ENCODE measurements around the gene ARMC10.
A peak's percentile ranks its signal among the peaks of the same experiment; 100 is the strongest.
"Not testable (repeated sequence)": the region's sequence is repeated elsewhere in the genome, so short reads cannot be mapped to it uniquely, and the experiment has no call there.

Gene ARMC10

GRCh38 chr7:103074519-103075336 is at the start of gene ARMC10, which contains the start of gene FBXL13:
Gene ARMC10, plus strand, starts transcription at chr7:103075140. Its CDS starts 133 bp downstream, at chr7:103075273.
Gene FBXL13, minus strand, starts transcription at chr7:103074796.
- DNase-seq (ENCODE audit: low read depth in 2 of 2) = peak; percentile 76 to 77

DNA sequence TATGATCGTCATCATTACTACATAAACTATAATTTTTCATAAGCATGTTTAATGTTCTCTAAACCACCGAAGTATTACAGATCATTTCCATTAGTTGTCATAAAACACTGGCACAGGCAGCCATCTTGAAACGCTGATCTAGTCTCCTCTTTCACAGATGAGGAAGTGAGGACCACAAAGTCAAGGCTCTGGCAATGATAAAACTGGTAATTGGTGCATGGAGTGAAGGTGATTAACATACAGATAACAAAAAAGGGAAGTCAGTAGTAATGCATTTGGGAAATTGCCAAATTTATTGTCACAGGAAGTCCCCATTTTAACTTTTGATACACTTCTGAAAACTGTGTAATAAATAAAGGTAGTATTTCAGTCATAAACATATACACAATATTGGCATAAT is 49.6 kb upstream of the ARMC10 start:
- no peak for DNase-seq (ENCODE audit: low read depth in 2 of 2)

- DNase-seq (ENCODE audit: low read depth in 2 of 2) = no peak
Measured at GRCh38 chr7:103031024-103031423, 43.9 kb upstream of the ARMC10 start.

DNA sequence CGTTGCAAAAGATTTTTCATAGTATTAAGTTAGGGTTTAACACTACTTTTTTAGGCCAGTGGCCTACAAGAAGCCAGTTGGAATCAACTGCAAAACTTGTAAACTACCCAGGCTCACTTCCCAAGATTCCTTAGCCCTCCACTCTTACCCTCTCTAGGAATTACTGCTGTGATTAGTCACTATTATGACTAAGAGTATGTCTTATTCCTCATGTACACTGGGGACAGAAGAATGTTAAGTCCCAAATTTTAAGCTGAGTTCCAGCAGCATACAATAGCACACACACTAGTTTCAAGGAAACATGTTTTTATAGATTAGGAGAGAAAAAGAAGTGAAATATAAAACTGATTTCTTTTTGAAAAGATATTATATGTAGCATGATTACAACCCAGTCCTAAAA is 43.2 kb upstream of the ARMC10 start:
- DNase-seq (ENCODE audit: low read depth in 2 of 2) = no peak

DNA sequence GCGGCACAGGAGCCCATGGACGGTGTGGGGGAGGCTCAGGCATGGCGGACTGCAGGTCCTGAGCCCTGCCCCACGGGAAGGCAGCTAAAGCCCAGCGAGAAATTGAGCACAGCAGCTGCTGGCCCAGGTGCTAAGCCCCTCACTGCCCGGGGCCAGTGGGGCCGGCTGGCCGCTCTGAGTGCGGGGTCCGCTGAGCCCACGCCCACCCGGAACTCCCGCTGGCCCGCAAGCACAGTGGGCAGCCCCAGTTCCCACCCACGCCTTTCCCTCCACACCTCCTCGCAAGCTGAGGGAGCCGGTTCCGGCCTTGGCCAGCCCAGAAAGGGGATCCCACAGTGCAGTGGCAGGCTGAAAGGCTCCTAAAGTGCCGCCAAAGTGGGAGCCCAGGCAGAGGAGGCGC is 40.6 kb upstream of the ARMC10 start:
- not testable (repeated sequence) for DNase-seq (ENCODE audit: low read depth in 2 of 2)

- no peak for DNase-seq (ENCODE audit: low read depth in 2 of 2)
Measured at GRCh38 chr7:103037476-103037822, 37.5 kb upstream of the ARMC10 start.

- DNase-seq (ENCODE audit: low read depth in 2 of 2) = not testable (repeated sequence)
Measured at GRCh38 chr7:103037823-103038739, 36.9 kb upstream of the ARMC10 start.

DNA sequence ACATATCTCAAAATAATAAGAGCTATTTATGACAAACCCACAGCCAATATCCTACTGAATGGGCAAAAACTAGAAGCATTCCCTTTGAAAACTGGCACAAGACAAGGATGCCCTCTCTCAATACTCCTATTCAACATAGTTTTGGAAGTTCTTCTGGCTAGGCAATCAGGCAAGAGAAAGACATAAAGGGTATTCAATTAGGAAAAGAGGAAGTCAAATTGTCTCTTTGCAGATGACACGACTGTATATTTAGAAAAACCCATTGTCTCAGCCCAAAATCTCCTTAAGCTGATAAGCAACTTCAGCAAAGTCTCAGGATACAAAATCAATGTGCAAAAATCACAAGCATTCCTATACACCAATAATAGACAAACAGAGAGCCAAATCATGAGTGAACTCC is 33.1 kb upstream of the ARMC10 start:
- DNase-seq (ENCODE audit: low read depth in 2 of 2) = not testable (repeated sequence)

DNA sequence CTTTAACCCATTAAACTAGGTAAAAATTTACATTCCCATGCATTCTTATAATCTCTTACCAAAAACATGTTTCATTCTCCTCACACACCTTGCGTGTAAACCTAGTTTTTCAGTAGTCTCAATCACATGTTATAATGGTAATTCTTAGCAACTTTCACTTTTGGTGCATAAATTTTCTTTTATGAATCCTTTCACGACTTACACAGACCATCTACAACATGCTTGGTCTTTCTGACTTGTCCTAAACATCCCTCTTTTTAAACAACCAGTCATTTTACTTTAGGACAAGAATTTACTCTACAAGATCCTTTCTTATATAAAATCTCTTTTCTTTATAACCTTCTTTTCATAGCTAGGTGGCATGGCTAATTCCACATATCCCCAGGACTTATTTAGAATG is 26.1 kb upstream of the ARMC10 start:
- no peak for DNase-seq (ENCODE audit: low read depth in 2 of 2)

DNA sequence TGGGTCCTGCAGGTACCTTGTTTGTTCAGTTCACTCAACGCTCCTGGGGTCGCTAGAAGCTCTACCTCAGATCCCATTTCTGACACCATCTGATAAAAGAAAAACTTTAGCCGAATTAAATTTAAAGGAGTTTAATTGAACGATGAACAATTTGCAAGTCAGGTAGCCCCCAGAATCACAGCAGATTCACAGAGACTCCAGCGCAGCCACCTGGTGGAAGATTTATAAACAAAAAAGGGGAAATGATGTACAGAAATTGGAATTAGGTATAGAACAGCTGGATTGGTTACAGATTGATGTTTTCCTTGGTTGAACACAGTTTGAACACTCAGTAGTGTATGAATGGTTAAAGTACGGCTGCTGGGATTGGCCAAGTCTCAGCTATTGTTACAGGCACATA is 23.4 kb upstream of the ARMC10 start:
- no peak for DNase-seq (ENCODE audit: low read depth in 2 of 2)

GRCh38 chr7:103056006-103056405 is 18.9 kb upstream of the ARMC10 start:
- not testable (repeated sequence) for DNase-seq (ENCODE audit: low read depth in 2 of 2)

DNA sequence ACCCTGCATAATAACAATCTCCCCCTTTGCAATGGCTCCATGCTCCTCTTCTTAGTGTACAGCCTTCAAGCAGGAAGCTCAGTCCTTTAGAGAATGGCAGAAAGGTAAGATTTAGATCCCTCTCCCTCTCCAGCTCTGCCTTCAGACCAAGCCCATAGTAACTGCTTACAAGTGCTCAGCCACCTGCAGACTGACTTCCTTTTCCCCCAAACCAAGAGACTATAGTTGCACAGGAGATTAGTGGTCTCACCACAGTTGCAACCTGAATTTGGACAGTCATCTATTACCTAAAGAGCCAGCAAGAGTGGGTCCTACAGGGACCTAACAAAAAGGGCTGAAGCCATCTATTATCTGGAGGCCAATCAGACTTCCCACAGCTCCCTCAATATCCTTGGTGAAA is 16.8 kb upstream of the ARMC10 start:
- no peak for DNase-seq (ENCODE audit: low read depth in 2 of 2)

- no peak for DNase-seq (ENCODE audit: low read depth in 2 of 2)
Measured at GRCh38 chr7:103059471-103059870, 15.5 kb upstream of the ARMC10 start.

- DNase-seq (ENCODE audit: low read depth in 2 of 2) = no peak
Measured at GRCh38 chr7:103063895-103064294, 11.0 kb upstream of the ARMC10 start.

GRCh38 chr7:103065667-103066066 is 9.3 kb upstream of the ARMC10 start:
- DNase-seq (ENCODE audit: low read depth in 2 of 2) = no peak

DNA sequence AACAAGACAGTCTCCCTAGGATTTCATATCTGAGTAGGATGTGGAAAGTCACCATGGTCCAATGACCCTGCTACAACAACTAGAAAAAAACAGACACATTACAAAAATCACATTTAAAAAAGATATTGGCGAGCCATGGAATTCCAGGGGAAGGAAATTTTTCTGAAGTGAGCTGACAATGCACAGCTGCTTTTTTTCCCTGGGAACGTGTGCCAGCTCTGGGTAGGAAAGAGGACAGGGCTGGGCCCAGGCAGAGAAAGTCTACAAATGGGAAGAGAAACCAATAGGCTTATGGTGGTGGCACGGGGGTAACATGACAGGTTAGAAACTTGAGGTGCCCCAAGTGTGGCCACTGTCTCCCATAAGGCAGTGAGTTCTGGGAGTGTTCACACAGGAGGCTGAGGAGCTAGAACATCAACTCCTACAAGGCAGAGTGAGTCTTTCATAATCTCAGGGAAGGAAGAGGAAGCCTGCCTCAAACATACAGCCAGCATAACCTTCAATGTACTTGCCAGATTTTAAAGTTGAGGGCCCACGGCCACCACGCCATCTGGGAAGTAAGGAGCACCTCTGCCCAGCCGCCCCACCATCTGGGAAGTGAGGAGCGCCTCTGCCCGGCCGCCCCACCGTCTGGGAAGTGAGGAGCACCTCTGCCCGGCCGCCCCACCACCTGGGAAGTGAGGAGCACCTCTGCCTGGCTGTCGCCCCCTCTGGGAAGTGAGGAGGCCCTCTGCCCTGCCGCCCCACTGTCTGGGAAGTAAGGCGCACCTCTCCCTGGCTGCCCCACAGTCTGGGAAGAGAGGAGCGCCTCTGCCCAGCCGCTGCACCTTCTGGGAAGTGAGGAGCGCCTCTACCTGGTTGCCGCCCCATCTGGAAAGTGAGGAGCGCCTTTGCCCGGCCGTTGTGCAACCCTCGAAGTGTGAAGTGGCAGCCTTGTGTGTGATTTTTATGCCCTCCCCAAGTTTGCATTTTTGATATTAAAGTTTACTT is 6.2 kb upstream of the ARMC10 start:
- no peak for DNase-seq (ENCODE audit: low read depth in 2 of 2)

DNA sequence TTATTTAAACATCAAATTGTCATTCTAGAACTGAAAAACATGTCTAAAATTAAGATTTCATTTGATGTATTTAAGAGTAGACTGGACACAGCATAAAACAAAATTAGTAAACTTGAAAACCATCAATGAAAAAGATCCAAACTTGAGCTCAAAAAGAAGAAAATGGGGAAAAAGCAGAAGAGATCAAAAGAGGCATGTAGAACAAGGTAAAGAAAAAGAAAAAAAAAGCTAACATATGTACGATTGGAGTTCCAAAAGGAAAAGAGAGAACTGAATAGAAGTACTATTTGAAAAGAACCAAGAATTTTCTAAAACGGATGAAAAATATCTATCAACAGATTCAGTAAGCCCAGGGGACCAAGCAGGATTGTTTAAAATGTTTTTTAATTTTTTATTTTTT is 3.9 kb upstream of the ARMC10 start:
- DNase-seq (ENCODE audit: low read depth in 2 of 2) = no peak

DNA sequence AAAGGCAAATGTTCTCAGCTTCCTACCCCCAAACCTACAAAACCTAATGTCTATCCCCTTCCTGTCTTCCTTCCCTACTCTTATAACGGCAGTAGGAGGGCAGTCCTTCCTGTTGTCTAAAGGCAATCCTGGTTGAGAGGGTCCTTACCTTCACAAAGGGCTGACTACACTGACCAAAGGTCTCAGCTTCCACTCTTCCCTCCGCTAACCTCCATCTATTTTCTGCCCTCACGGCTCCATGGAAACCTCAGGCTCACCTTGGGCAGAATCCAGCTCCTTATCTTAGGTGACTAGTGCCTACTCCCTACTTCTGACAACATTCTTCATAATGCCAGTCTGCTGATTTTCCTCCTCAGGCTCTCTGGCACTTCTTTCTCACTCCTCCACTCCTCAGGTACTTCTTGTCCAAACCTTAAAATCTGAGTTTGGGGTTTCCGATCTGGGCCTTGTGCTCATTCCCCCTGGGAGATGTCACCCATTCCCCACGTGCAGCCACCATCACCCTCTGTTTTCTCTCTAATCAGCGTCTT is 886 bp upstream of the ARMC10 start:
- DNase-seq (ENCODE audit: low read depth in 2 of 2) = no peak

- peak; percentile 72 to 75 for DNase-seq (ENCODE audit: low read depth in 2 of 2)
Measured at GRCh38 chr7:103075337-103075918, 488 bp downstream of the ARMC10 start.

GRCh38 chr7:103076764-103077163 is 1.8 kb downstream of the ARMC10 start:
- no peak for DNase-seq (ENCODE audit: low read depth in 2 of 2)

GRCh38 chr7:103077318-103077717 is 2.4 kb downstream of the ARMC10 start:
- DNase-seq (ENCODE audit: low read depth in 2 of 2) = no peak

Data from activated CD8-positive, alpha-beta memory T cell treated with anti-CD3 and anti-CD28 coated beads for 4 hours (primary cell).